HEK293T (cell line): ENCODE results near the gene NFYC.

Source experiments
- BHLHE40 ChIP-seq: fragments of 450-650 bp; IDR thresholded peaks from 2 replicates; pipeline ENCODE4 v1.6.1; 2016; ENCODE audit warnings: mild to moderate bottlenecking, moderate library complexity, borderline replicate concordance
- CTBP1 ChIP-seq: fragments of 450-650 bp; IDR thresholded peaks from 2 replicates; pipeline ENCODE4 v1.6.1; 2016; ENCODE audit warnings: borderline replicate concordance
- FOXK2 ChIP-seq: fragments of 450-650 bp; IDR thresholded peaks from 2 replicates; pipeline ENCODE4 v1.6.1; 2016; ENCODE audit warnings: mild to moderate bottlenecking
- FOXM1 ChIP-seq: fragments of 450-650 bp; IDR thresholded peaks from 2 replicates; pipeline ENCODE4 v1.6.1; 2017; ENCODE audit warnings: mild to moderate bottlenecking, borderline replicate concordance
- HDGF ChIP-seq: fragments of 450-650 bp; IDR thresholded peaks from 2 replicates; pipeline ENCODE4 v1.6.1; 2017; ENCODE audit warnings: antibody characterized with exemption, borderline replicate concordance
- LEF1 ChIP-seq: fragments of 450-650 bp; IDR thresholded peaks from 2 replicates; pipeline ENCODE4 v1.6.1; 2017; ENCODE audit warnings: mild to moderate bottlenecking, borderline replicate concordance
- SUZ12 ChIP-seq: fragments of 450-650 bp; IDR thresholded peaks from 2 replicates; pipeline ENCODE4 v1.6.1; 2016; ENCODE audit warnings: mild to moderate bottlenecking
- ZNF384 ChIP-seq: fragments of 450-650 bp; IDR thresholded peaks from 2 replicates; pipeline ENCODE4 v1.6.1; 2016

DNA sequence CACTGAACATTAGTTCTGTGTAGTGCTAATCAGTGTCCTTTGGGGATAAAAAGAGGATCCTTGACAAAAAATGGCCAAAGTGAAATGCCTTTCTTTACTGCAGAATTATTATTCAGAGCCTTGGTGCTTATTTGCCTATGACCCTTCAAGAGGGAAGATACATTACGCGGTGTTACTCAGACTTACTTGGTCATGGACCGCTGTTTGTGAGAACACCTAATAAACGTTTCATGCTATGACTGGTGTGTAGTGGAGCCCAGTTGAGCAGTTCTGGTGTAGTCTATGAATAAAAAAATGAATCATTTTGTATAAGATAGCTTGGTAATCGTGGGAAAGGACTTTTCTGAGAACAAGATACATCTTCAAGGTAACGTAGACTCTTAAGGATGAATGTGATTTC is 8.3 kb downstream of the NFYC start:
- TF ChIP-seq LEF1 (no peak), CTBP1 (no peak), SUZ12 (no peak), BHLHE40 (no peak), FOXK2 (no peak), ZNF384 (no peak), FOXM1 (no peak), HDGF (no peak)
